Prostate gland (tissue), 2 donors: ENCODE results near the gene ARL14EP. TPM values are rescaled to one million over a fixed set of nuclear protein-coding genes. Genes with fewer than 3 reads are reported as not detected.

Experiments
- DNase-seq: peaks from one replicate; pipeline ENCODE4 v3.0.0-alpha.2; 2019; ENCODE audit warnings: low spot score
- H3K27ac ChIP-seq, 2 donors: fragments of 200-600 bp; sonication (generic); 2 replicates each; pipeline ENCODE4 v1.5.1; 2017 to 2019
- H3K27me3 ChIP-seq: fragments of 200-600 bp; sonication (generic); replicated peaks from 2 replicates; pipeline ENCODE4 v1.5.1; 2019; ENCODE audit not compliant: insufficient read depth
- H3K36me3 ChIP-seq, 2 donors: fragments of 200-600 bp; sonication (generic); 1 replicate in 1 of 2; 2 replicates in 1 of 2; pipeline versions ENCODE4 v1.5.1 to v1.8.1; 2017 to 2019
- H3K4me1 ChIP-seq: fragments of 200-600 bp; sonication (generic); replicated peaks from 2 replicates; pipeline ENCODE4 v1.5.1; 2019
- H3K4me3 ChIP-seq, 2 donors: fragments of 200-600 bp; sonication (generic); 2 replicates each; pipeline ENCODE4 v1.5.1; 2017 to 2019
- H3K9me3 ChIP-seq: fragments of 200-600 bp; sonication (generic); 2 replicates; pipeline ENCODE4 v1.5.1; 2017
- POLR2A ChIP-seq: fragments of 450-650 bp; IDR thresholded peaks from one replicate; pipeline ENCODE4 v1.6.1; 2016; ENCODE audit warnings: antibody characterized with exemption, mild to moderate bottlenecking
- POLR2AphosphoS5 ChIP-seq: sonication (generic); formaldehyde crosslinking; IDR thresholded peaks from one replicate; pipeline ENCODE4 v1.6.1; 2017; ENCODE audit warnings: antibody characterized with exemption
- WGBS: methylation state at CpG from one replicate; pipeline ENCODE4 v1.1.5; 2018; 5-methylcytosine and 5-hydroxymethylcytosine counted together
- intact Hi-C: fragments of 100-400 bp; cut with DNase I; formaldehyde crosslinking; loops from one replicate; pipeline ENCODE4 v1.14.2; 2022
- total RNA-seq, 2 donors: library from RNA; depleted of rRNA; stranded (reverse); fragments of >200 nt; gene quantifications; one replicate each; pipeline ENCODE4 v1.1.0, GENCODE V29; 2016
- TF ChIP-seq, protein P1 (sequence below), 4 experiments: fragments of 200-600 bp in 2 of 4; fragments of 450-650 bp in 2 of 4; sonication (generic) in 2 of 4; IDR thresholded peaks; 1 replicate in 3 of 4; 2 replicates in 1 of 4; pipeline ENCODE4 v1.5.1; 2016 to 2019; ENCODE audit warnings: antibody characterized with exemption in 4 of 4, mild to moderate bottlenecking in 2 of 4, moderate library complexity in 2 of 4

Gene ARL14EP
- total RNA-seq, 2 donors from 2014 or later, result 26.0 to 27.9 TPM

DNA sequence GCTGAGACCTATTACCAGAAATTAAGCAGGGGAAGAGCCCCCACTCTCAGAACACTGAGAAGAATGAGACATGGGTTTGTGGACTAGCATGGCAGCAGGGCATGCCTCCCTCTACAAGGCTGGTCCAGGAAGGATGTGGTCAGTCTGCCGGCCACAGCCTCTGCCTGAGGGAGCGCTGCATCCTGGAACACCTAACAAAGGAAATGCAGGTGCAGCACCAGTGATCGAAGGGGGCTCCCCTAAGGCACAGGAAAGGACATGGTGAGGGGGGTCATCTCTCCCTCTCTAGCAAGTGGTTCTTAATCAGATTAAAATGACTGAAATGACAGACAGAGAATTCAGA is 40.6 kb upstream of the ARL14EP start:
- H3K9me3 ChIP-seq, result no peaks in the 10 kb centered on the region
- DNase-seq, result no peak
- H3K4me3 ChIP-seq, result no peak overlapping the region
- H3K27me3 ChIP-seq, result no peaks in the 10 kb centered on the region
- no peaks in the 10 kb centered on the region for H3K4me1 ChIP-seq
- no peaks in the 10 kb centered on the region for H3K36me3 ChIP-seq
- intact Hi-C loops, result no loop called here
- TF ChIP-seq POLR2A (no peak), POLR2AphosphoS5 (no peak)
- TF ChIP-seq, protein P1, sequence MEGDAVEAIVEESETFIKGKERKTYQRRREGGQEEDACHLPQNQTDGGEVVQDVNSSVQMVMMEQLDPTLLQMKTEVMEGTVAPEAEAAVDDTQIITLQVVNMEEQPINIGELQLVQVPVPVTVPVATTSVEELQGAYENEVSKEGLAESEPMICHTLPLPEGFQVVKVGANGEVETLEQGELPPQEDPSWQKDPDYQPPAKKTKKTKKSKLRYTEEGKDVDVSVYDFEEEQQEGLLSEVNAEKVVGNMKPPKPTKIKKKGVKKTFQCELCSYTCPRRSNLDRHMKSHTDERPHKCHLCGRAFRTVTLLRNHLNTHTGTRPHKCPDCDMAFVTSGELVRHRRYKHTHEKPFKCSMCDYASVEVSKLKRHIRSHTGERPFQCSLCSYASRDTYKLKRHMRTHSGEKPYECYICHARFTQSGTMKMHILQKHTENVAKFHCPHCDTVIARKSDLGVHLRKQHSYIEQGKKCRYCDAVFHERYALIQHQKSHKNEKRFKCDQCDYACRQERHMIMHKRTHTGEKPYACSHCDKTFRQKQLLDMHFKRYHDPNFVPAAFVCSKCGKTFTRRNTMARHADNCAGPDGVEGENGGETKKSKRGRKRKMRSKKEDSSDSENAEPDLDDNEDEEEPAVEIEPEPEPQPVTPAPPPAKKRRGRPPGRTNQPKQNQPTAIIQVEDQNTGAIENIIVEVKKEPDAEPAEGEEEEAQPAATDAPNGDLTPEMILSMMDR (IDR thresholded peaks at IDR 0.05), result no peak
- H3K27ac ChIP-seq, result no peak overlapping the region
- 94% methylated on average over 3 of the region's 3 CpGs for WGBS

DNA sequence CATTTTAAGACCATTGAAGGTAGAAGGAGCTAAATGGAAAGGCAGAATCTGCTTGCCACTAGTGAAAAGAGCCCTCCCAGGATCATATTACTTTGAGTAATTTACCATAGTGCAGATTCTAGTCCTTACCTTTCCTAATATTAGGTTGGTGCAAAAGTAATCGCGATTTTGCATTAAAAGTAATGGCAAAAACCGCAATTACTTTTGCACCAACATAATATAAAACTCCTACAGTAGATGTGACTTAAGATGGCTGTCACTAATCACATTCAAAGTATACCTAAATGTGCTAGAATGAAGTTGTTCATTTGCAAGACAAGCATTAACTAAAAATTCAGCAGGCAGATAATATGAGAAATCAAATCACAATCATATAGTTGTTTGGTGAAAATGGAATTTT is 38.1 kb upstream of the ARL14EP start:
- TF ChIP-seq POLR2A (no peak), POLR2AphosphoS5 (no peak)
- TF ChIP-seq, protein P1 (IDR thresholded peaks at IDR 0.05), result no peak
- Histone ChIP-seq H3K36me3 (no peaks in the 10 kb centered on the region), H3K4me3 (no peak overlapping the region), H3K4me1 (no peaks in the 10 kb centered on the region), H3K9me3 (no peaks in the 10 kb centered on the region), H3K27ac (no peak overlapping the region), H3K27me3 (no peaks in the 10 kb centered on the region)
- intact Hi-C loops, result no loop called here
- no peak for DNase-seq
- WGBS, result 93% methylated on average over 3 of the region's 3 CpGs

DNA sequence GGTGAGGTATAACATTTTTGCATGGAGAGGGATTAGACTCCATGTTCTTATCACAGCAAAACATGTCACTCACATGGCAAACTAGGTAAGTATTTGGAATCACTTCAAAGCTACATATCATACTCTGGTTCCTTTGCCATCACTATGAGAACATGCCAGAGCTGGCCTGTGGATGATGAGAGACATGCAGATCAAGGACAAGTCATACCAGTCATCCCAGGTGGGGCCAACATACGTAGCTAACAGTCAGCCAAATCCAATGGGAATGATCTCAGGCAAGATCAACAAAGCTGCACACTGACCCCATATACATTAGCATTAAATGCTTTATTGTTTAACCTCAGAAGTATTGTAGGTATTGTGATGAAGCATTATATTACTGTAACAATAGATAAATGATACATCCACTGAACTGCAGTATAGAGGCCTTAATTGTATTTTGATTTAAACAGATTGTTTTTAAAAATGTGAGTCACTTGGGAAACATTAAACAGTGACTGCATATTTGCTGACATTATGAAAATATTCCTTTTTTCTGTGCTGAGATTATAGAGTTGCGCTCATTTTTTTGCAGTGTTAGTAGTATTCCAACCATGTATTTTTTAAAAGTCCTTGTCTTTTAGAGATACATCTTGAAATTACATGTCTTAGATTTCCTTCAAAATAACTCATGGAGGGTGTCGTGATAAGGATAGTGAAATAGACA is 37.3 kb upstream of the ARL14EP start:
- H3K36me3 ChIP-seq, result no peaks in the 10 kb centered on the region
- TF ChIP-seq POLR2AphosphoS5 (no peak), POLR2A (no peak)
- TF ChIP-seq, protein P1 (IDR thresholded peaks at IDR 0.05), result no peak
- H3K27ac ChIP-seq, result no peak overlapping the region
- H3K9me3 ChIP-seq, result no peaks in the 10 kb centered on the region
- WGBS, result 74% methylated on average over 3 of the region's 3 CpGs
- H3K27me3 ChIP-seq, result no peaks in the 10 kb centered on the region
- no peak overlapping the region for H3K4me3 ChIP-seq
- intact Hi-C loops, result no loop called here
- DNase-seq, result no peak
- H3K4me1 ChIP-seq, result no peaks in the 10 kb centered on the region

DNA sequence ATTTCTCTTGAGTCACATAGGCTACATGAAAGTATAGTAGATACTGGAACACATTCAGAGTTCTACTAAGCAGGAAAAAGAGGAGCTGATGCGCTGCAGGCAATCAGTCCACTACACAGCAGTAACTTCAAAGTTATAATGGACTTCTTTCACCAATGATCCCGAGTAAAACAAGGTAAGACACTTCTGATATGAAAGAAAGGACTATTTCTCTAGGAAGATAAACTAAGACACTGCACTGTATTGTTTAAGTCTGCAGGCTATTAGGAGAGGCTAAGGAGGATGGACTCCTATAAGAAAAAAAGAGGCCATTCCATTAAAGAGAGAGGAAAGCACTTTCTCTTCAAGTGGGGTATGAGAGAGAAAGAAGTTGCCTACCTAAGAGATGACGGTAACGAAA is 31.6 kb upstream of the ARL14EP start:
- no peaks in the 10 kb centered on the region for H3K4me1 ChIP-seq
- no peaks in the 10 kb centered on the region for H3K9me3 ChIP-seq
- 86% methylated on average over 4 of the region's 4 CpGs for WGBS
- no peak for DNase-seq
- H3K27ac ChIP-seq, result no peak overlapping the region
- H3K4me3 ChIP-seq, result no peak overlapping the region
- no peaks in the 10 kb centered on the region for H3K36me3 ChIP-seq
- intact Hi-C loops, result no loop called here
- no peaks in the 10 kb centered on the region for H3K27me3 ChIP-seq
- TF ChIP-seq POLR2AphosphoS5 (no peak), POLR2A (no peak)
- TF ChIP-seq, protein P1 (IDR thresholded peaks at IDR 0.05), result no peak

DNA sequence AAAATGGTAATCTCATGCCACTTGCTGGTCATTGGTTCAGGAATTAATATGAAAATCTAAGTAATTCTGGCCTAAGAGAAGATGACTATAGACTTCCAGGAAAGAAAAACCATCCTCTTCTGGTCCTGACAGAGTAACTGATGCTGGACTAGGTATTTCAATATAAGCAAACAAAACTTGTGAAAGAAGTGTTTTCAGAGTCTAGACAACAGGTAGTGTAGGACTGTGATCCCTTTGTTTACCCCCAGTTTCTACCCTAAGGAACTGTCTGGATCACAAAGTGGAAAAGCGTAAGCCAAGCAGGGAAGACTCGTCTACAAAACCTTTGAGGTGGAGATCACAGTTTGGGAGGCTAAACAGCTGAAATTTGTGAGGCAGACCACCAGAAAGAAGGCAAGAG is 30.4 kb upstream of the ARL14EP start:
- TF ChIP-seq, protein P1 (IDR thresholded peaks at IDR 0.05), result no peak
- no peak for TF ChIP-seq POLR2AphosphoS5
- TF ChIP-seq POLR2A, result no peak
- Histone ChIP-seq H3K9me3 (no peaks in the 10 kb centered on the region), H3K27ac (no peak overlapping the region), H3K27me3 (no peaks in the 10 kb centered on the region), H3K4me3 (no peak overlapping the region), H3K4me1 (no peaks in the 10 kb centered on the region), H3K36me3 (no peaks in the 10 kb centered on the region)
- intact Hi-C loops, result no loop called here
- 91% methylated on average over 2 of the region's 2 CpGs for whole genome bisulfite sequencing
- no peak for DNase-seq
